ENCODE results near the gene USP34. TPM values are rescaled to one million over a fixed set of nuclear protein-coding genes. Genes with fewer than 3 reads are reported as not detected.

Gene USP34
- total RNA-seq, 2 experiments from 2014 or later, result 109 to 111 TPM

DNA sequence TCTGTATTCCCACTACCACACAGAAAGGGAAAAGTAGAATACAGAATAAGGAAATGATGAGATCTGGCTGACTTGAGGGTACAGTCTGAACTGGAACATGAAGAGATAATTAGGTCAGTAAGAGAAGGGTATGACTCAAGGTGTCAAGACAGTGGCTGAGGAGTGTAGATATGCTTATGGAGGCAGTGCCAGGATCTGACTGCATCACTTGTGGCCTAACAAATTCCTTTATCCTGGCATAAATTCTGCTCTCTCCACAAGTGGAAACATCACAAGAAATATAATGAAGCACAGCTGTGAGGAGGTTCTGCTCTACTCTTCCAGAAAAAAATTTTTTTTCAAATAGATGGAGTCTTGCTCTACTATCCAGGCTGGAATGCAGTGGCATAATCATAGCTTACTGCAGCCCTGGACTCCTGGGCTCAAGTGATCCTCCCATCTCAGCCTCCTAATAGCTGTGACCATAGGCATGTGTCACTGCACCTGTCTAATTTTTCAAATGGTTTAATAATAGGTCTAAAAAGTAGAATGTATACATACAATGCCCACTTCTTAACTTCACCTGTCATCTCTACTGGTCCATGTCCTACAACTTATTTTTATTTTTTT lies 223.6 kb downstream of the USP34 start:
- no peak overlapping the region for H3K27ac Mint-ChIP-seq
- H3K27me3 Mint-ChIP-seq, result no peaks in the 10 kb centered on the region
- H3K9me3 Mint-ChIP-seq, result no peaks in the 10 kb centered on the region
- DNase-seq (no peak), ATAC-seq (ENCODE audit: low read depth) (no peak)
- no peaks in the 10 kb centered on the region for H3K4me1 Mint-ChIP-seq
- POLR2A ChIA-PET, result no interaction called here
- H3K4me3 Mint-ChIP-seq, result no peak overlapping the region
- peaks cover 21% of the 10 kb centered on the region for H3K36me3 Mint-ChIP-seq

DNA sequence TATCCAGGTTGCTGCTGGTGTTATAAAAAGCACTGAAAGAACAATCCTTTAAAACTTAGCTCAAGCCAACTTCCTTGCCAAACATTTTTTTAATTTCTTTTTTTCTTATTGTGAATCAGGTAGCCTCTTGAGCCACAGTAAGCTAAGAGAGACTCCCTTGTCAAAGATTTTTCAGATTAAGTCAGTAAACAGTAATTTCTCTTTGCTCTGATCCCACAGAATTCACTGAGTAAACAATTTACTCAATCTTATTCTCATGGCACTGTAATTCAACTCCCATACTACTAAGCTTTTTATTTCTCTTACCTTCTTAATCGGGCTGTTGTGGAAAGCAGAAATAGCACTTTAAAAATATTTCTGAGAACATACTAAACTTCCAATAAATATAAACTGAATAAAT lies 226.2 kb downstream of the USP34 start:
- POLR2A ChIA-PET, result no interaction called here
- Mint-ChIP-seq H3K4me1 (no peaks in the 10 kb centered on the region), H3K27me3 (no peaks in the 10 kb centered on the region), H3K4me3 (no peak overlapping the region), H3K9me3 (no peaks in the 10 kb centered on the region), H3K27ac (no peak overlapping the region), H3K36me3 (peaks cover 26% of the 10 kb centered on the region)
- no peak for DNase-seq
- ATAC-seq (ENCODE audit: low read depth), result no peak

DNA sequence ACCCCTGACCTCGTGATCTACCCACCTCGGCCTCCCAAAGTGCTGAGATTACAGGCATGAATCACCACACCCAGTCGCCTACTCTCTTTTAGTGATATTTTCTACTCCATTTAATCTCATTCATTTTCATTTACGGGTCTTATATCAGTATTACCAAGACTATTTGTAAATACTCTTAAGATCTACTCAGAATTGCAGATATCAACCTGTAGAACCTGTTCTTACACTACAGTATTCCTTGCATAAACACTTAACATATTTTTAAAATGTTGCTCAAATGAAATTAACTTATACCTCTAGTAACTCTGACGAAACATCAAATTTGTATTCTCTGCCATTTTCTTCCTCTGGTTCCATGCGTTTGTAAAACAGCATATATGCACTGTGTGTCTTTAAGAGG lies 229.6 kb downstream of the USP34 start:
- Mint-ChIP-seq H3K27ac (no peak overlapping the region), H3K36me3 (peaks cover 22% of the 10 kb centered on the region), H3K4me3 (no peak overlapping the region), H3K9me3 (no peaks in the 10 kb centered on the region), H3K27me3 (no peaks in the 10 kb centered on the region), H3K4me1 (peaks cover 12% of the 10 kb centered on the region)
- POLR2A ChIA-PET, result no interaction called here
- ATAC-seq (ENCODE audit: low read depth), result no peak
- no peak for DNase-seq

DNA sequence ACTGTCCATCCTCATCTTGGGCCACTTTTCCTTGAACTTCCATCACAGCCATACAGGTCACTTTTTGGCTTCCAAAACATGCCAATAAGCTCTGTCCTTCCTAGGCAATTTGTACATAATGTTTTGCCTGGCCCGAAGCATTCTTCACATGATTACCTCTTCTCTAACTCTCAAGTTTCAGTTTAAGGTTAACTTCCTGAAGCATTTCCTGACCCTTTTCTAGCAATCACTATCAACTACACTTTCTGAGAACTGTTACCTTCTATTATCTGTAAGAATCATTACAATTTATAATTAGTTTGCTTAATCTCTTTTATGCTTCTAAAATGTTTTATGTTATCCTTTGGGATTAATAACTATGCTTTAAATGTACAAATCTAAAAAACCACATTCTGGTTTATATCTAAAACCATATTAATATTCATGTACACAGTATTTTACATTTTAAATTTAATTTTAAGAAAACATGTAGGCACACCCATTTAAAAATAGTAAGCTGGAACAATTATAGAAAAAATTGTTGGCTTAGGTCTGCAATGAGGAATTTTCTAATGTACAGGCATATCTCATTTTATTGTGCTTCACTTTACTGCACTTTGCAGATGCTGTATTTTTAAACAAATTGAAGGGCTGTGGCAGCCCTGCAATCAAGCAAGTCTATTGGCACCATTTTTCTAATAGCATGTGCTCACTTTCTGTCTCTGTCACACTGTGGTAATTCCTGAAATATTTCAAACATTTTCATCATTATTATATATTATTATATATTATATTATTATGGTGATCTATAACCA lies 232.5 kb downstream of the USP34 start:
- H3K27me3 Mint-ChIP-seq, result no peaks in the 10 kb centered on the region
- peak overlapping the region; percentile 73 for H3K4me3 Mint-ChIP-seq
- peak; percentile 47 for ATAC-seq (ENCODE audit: low read depth)
- peaks cover 25% of the 10 kb centered on the region for H3K36me3 Mint-ChIP-seq
- DNase-seq, result no peak
- H3K27ac Mint-ChIP-seq, result peak overlapping the region; percentile 95
- H3K9me3 Mint-ChIP-seq, result no peaks in the 10 kb centered on the region
- POLR2A ChIA-PET, result interaction anchor here (2.2 kb wide), 1 partner anchor 61 kb away, joined by 9 read pairs; no protein-coding TSS in a partner anchor
- peaks cover 14% of the 10 kb centered on the region for H3K4me1 Mint-ChIP-seq

DNA sequence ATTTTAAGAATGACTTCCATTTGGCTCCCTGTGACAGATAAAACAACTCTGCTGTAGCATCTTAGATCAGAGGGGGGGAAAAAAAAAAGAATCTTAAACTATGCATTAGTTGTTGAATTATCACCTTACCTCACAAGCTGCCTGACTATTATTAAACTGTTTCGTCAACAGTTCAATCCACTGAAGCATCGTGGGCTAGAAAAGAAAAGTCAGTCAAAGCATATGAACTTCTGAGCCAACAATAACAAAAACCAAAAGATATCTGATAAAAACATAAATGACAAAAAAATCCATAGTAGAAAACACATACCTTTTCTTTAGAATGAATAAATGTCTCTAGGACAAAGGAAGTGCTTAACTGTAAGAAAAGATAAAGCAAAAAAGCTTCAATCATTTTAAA lies 235.2 kb downstream of the USP34 start:
- H3K4me1 Mint-ChIP-seq, result peaks cover 14% of the 10 kb centered on the region
- no peaks in the 10 kb centered on the region for H3K27me3 Mint-ChIP-seq
- no peak for DNase-seq
- H3K27ac Mint-ChIP-seq, result no peak overlapping the region
- peaks cover 24% of the 10 kb centered on the region for H3K36me3 Mint-ChIP-seq
- no peaks in the 10 kb centered on the region for H3K9me3 Mint-ChIP-seq
- no peak for ATAC-seq (ENCODE audit: low read depth)
- no peak overlapping the region for H3K4me3 Mint-ChIP-seq
- POLR2A ChIA-PET, result no interaction called here

DNA sequence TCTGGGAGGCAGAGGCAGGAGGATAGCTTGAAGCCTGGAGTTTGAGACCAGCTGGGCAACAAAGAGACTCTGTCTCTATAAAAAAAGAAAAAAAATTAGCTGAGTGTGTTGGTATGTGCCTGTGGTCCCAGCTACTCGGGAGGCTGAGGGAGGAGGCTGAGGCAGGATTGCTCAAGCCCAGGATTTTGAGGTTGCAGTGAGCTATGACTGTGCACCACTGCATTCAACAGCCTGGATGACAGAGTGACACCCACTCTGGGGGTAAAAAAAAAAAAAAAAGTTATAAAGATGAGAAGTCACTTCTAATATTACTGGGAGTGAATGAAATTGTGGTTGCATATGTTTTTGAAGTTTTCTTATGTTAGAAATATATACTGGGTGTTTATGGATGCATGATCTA lies 237.3 kb downstream of the USP34 start:
- Mint-ChIP-seq H3K27me3 (no peaks in the 10 kb centered on the region), H3K9me3 (no peaks in the 10 kb centered on the region), H3K27ac (no peak overlapping the region), H3K36me3 (peaks cover 22% of the 10 kb centered on the region), H3K4me1 (peaks cover 8% of the 10 kb centered on the region), H3K4me3 (no peak overlapping the region)
- DNase-seq (no peak), ATAC-seq (ENCODE audit: low read depth) (no peak)
- POLR2A ChIA-PET, result no interaction called here

DNA sequence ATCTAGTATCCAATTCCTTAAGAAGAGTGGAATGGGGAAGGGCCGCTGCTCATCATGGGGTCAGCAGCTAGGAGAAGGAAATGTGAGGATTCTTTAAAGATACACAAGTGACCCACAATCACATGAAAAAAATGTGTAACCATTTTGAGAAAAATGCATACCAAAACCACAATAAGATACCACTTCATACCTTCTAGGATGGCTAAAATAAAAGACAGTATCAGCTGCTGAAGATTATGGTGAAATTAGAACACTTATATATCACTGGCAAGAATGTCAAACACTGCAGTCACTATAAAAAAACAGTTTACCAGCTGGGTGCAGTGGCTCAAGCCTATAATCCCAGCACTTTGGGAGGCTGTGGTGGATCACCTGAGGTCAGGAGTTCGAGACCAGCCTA lies 241.0 kb downstream of the USP34 start:
- H3K9me3 Mint-ChIP-seq, result no peaks in the 10 kb centered on the region
- no peak overlapping the region for H3K27ac Mint-ChIP-seq
- peaks cover 23% of the 10 kb centered on the region for H3K36me3 Mint-ChIP-seq
- H3K4me3 Mint-ChIP-seq, result no peak overlapping the region
- ATAC-seq (ENCODE audit: low read depth) (no peak), DNase-seq (no peak)
- peaks cover 6% of the 10 kb centered on the region for H3K4me1 Mint-ChIP-seq
- no peaks in the 10 kb centered on the region for H3K27me3 Mint-ChIP-seq
- POLR2A ChIA-PET, result no interaction called here

DNA sequence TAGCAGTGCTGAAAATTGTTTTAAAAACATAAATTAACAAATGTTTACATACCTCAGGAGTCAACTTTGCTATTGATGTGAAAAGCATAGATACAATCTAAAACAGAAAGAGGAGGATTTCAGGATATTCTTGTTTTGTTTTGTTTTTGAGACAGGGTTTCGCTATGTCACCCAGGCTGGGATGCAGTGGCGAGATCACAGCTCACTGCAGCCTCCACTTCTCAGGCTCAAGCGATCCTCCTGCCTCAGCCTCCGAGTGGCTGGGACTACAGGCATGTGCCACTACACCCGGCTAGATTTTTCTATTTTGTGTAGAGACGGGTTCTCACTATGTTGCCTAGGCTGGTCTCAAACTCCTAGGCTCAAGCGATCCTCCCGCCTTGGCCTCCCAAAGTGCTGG lies 248.3 kb downstream of the USP34 start:
- peaks cover 31% of the 10 kb centered on the region for H3K36me3 Mint-ChIP-seq
- H3K27ac Mint-ChIP-seq, result no peak overlapping the region
- H3K4me1 Mint-ChIP-seq, result peaks cover 5% of the 10 kb centered on the region
- DNase-seq (no peak), ATAC-seq (ENCODE audit: low read depth) (no peak)
- H3K27me3 Mint-ChIP-seq, result no peaks in the 10 kb centered on the region
- POLR2A ChIA-PET, result no interaction called here
- peaks cover 1% of the 10 kb centered on the region for H3K9me3 Mint-ChIP-seq
- H3K4me3 Mint-ChIP-seq, result no peak overlapping the region

DNA sequence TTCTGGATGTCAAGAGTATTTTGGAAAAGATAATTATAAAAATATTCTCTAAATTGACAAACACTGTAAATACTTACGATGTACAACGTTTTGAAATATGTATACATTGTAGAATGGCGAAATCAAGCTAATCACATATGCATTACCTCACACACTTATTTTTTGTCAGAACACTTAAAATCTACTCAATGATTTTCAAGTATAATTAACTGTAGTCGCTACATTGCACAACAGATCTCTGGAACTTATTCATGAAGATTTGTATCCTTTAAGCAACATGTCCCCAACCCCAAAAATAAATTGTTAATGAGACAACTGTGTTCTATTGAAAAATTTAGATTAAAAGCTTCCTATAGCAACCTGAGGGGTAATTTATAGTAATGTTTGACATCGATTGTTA lies 249.1 kb downstream of the USP34 start:
- H3K27me3 Mint-ChIP-seq, result no peaks in the 10 kb centered on the region
- peaks cover 1% of the 10 kb centered on the region for H3K9me3 Mint-ChIP-seq
- H3K4me1 Mint-ChIP-seq, result peaks cover 5% of the 10 kb centered on the region
- peaks cover 32% of the 10 kb centered on the region for H3K36me3 Mint-ChIP-seq
- ATAC-seq (ENCODE audit: low read depth) (no peak), DNase-seq (no peak)
- POLR2A ChIA-PET, result no interaction called here
- no peak overlapping the region for H3K27ac Mint-ChIP-seq
- H3K4me3 Mint-ChIP-seq, result no peak overlapping the region

DNA sequence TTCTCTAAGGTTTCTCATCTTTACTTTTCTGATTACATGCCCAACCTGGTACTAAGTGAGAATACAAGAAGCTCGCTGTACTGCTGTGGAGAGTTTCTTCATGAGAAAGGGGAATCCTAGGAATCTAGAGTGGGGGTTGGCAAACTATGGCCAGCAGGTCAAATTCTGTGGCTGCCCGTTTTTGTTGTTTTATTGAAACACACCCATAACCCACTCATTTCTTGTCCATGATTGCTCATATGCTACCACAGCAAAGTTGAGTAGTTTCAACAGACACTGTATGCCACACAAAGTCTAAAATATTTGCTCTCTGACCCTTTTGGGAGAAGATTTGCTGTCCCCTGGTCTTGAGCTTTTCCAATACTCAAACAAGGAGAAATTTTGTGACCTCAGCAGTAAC lies 250.1 kb downstream of the USP34 start:
- H3K4me1 Mint-ChIP-seq, result peaks cover 1% of the 10 kb centered on the region
- DNase-seq, result no peak
- H3K9me3 Mint-ChIP-seq, result peaks cover 1% of the 10 kb centered on the region
- POLR2A ChIA-PET, result interaction anchor here (0.6 to 0.9 kb wide), 2 partner anchors 44 to 126 kb away, joined by 5 to 6 read pairs; no protein-coding TSS in a partner anchor
- H3K27me3 Mint-ChIP-seq, result no peaks in the 10 kb centered on the region
- H3K4me3 Mint-ChIP-seq, result no peak overlapping the region
- no peak for ATAC-seq (ENCODE audit: low read depth)
- H3K27ac Mint-ChIP-seq, result no peak overlapping the region
- peaks cover 32% of the 10 kb centered on the region for H3K36me3 Mint-ChIP-seq

DNA sequence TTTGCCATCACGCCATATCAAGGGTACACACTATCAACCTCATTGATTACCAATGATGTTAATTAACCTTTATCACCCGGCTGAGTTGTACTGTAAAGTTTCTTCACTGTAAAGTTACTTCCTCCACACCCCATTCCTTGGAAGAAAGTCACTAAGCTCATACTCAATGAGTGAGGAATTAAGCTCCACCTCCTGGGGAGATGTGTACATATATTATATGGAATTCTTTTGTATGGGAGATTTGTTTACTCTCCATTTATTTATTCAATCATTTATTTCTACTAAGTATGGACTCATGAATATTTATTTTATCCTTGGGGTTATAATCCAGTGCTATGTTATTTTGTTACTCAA lies 252.1 kb downstream of the USP34 start:
- Mint-ChIP-seq H3K4me3 (no peak overlapping the region), H3K9me3 (peaks cover 1% of the 10 kb centered on the region), H3K36me3 (peaks cover 28% of the 10 kb centered on the region), H3K27me3 (no peaks in the 10 kb centered on the region), H3K27ac (no peak overlapping the region), H3K4me1 (peaks cover 1% of the 10 kb centered on the region)
- POLR2A ChIA-PET, result no interaction called here
- no peak for ATAC-seq (ENCODE audit: low read depth)
- no peak for DNase-seq

DNA sequence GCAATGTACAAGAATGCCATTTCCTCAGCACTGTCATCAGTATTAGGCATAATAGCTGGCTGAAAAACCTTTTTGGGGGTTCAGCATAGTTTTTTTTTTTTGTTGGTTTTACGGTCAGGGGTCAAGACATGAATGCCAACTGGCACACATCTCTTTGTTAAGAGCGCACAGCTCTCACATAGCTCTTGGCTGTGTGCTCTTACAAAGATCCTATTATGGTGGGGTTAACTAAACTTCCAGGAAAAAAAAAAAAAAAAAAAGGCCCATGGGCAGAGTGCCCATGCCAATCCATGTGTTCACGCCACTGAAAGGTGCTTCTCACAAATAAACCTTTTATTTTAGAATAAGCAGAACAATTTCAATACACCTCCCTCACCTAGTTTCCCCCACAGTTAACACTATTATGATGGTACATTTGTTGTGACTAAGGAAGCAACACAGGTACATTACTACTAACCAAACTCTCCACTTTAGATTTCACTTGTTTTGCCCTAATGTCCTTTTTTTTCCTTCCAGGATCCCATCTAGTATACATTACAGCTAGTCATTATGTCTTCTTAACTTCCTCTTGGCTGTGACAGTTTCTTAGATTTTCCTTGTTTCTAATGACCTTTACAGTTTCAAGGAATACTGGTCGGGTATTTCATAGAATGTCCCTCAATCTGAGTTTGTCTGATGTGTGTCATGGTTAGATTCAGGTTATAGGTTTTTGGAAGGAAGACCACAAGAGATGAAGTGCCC lies 252.6 kb downstream of the USP34 start:
- no peaks in the 10 kb centered on the region for H3K27me3 Mint-ChIP-seq
- no peak for ATAC-seq (ENCODE audit: low read depth)
- H3K4me1 Mint-ChIP-seq, result peaks cover 1% of the 10 kb centered on the region
- POLR2A ChIA-PET, result interaction anchor here (0.7 kb wide), 1 partner anchor 382 kb away, joined by 3 read pairs; no protein-coding TSS in a partner anchor
- H3K36me3 Mint-ChIP-seq, result peaks cover 26% of the 10 kb centered on the region
- no peak overlapping the region for H3K4me3 Mint-ChIP-seq
- H3K9me3 Mint-ChIP-seq, result peaks cover 1% of the 10 kb centered on the region
- no peak for DNase-seq
- H3K27ac Mint-ChIP-seq, result no peak overlapping the region

DNA sequence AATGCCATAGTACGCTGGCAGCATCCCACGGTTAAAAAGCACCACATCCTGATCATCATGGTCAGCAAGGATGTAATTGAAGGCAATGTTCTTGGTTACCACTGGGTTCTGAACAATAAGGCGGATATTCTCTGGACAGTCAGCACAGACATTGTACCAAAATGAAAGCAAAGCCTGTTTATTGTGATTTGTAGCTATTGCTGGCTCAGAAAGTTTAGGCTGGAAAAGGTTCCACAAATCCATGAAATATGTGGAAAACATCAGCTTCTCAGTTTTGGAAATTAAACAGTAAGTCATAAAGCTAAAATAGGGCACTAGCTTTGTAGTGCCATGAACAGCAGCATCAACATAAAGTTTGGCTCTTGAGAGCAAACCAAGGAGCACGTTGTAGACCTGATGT lies 256.7 kb downstream of the USP34 start:
- peaks cover 1% of the 10 kb centered on the region for H3K9me3 Mint-ChIP-seq
- H3K36me3 Mint-ChIP-seq, result peaks cover 16% of the 10 kb centered on the region
- H3K4me3 Mint-ChIP-seq, result no peak overlapping the region
- peaks cover 1% of the 10 kb centered on the region for H3K4me1 Mint-ChIP-seq
- no peak for DNase-seq
- H3K27me3 Mint-ChIP-seq, result no peaks in the 10 kb centered on the region
- POLR2A ChIA-PET, result no interaction called here
- no peak for ATAC-seq (ENCODE audit: low read depth)
- H3K27ac Mint-ChIP-seq, result no peak overlapping the region
